HG03457 (cell line): ENCODE data around the gene ANKIB1.
"Not testable (repeated sequence)": the region's sequence is repeated elsewhere in the genome, so short reads cannot be mapped to it uniquely, and the experiment has no call there.

Source experiments
- ATAC-seq: cut with Tn5 transposase; IDR thresholded peaks from one replicate; pipeline ENCODE4 v1.9.1; 2021; ENCODE audit warnings: moderate number of reproducible peaks; ENCODE audit not compliant: unreplicated experiment

ANKIB1 gene

DNA sequence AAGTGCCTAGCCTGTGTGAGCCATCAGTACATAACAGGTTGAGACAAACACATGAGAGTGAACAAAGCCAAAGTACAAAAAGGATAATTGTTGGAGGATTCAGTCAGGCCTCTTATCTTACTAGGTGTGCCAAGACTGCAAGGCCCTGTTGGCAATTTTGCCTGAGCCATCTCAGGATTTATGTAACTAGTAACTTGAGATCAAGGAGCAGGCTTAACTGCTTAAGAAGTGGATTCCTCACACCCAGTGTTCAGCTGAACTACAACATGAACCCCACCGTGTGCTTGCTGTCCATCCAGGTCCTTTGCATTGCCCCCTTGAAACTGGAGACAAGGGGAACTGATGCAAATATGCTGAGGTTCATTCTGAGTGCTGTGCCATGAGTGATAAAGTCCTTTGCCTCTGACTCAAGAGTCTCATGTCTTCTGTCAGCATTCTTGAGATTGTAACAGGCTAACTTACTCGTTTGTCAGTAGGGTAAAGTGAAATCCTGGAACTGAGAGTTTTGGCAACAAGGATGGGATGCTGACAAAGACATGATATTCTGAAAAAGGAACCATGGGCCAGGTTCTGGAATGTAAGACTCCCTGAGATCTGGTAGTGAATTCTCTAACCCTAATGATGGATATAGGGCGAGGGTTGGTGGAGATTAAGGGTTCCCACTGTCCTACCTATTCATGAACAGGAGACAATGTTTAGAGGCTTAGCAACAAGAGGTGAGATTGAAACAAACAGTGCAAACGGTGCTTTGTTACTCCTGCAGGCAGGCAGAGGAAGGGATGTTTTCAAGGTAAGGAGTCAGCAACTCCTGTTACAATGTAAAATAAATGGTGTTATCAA is 157.4 kb downstream of the ANKIB1 start:
- ATAC-seq: no peak

- no peak for ATAC-seq
These were observed 157.9 kb downstream of the ANKIB1 start for GRCh38 chr7:92403760-92404074.

- no peak for ATAC-seq
These were observed 158.4 kb downstream of the ANKIB1 start for GRCh38 chr7:92404170-92404614.

GRCh38 chr7:92409357-92409756 is 163.6 kb downstream of the ANKIB1 start:
- no peak for ATAC-seq

GRCh38 chr7:92410162-92410561 is 164.4 kb downstream of the ANKIB1 start:
- ATAC-seq: not testable (repeated sequence)

DNA sequence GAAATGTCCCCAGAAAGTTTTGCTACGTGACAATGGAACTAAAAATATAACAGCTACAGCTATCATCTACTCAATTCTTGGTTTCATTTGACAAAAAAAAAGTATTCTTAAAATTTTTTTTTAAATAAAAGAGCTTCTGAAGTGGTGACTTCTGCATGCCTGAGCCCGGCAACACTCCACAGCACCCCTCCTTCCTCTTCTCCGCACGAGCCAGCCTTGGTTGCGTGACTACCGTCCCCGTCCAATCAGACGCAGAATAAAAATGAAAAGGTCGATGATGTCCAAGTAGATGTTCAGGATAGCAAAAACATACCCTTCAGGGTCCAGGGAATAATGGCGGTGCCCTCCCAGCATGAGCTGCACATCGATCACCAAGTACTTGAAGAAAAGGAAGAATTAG is 167.0 kb downstream of the ANKIB1 start:
- no peak for ATAC-seq

GRCh38 chr7:92413550-92413949 is 167.8 kb downstream of the ANKIB1 start:
- no peak for ATAC-seq

DNA sequence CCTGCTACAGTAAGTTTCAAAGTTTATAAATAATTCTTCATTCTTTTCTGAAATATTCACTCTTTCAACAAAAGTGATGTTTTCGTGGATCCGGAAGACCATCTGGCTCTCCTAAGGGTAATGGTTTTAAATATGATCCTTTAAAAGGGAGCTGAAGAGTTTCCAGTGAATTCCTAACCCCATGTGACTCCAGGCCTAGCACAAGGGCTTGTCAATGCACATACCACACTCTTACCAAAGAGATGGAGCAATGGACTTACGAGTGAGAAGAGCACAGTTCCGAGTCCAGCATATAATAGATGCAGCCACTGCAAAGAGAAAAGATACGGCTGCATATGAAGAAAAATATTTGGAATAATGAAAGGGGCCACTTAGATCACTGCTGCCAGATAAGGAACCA is 169.5 kb downstream of the ANKIB1 start:
- ATAC-seq: no peak

DNA sequence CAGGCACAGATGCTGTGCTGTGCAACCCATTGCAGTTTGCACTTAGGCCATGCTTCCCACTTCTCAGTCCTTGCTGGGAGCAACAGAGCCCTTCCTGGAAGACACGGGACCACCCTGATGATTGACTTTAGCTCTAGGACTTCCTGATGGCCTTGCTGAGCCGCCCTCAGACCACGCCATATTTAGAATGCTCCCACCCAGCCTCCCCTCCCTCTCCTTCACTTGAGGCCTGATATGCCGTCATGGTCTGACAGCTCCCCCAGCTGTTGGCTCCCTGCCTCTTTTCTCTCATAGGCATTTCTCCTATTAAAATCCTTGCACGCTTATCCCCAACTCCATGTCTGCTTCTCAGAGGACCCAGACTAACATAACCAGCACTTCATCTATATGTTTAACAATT is 172.1 kb downstream of the ANKIB1 start:
- no peak for ATAC-seq

GRCh38 chr7:92421676-92422435 is 176.1 kb downstream of the ANKIB1 start:
- no peak for ATAC-seq

GRCh38 chr7:92422926-92423325 is 177.2 kb downstream of the ANKIB1 start:
- ATAC-seq: no peak

GRCh38 chr7:92423710-92424131 is 177.9 kb downstream of the ANKIB1 start:
- ATAC-seq: no peak

GRCh38 chr7:92425311-92425947 is 179.7 kb downstream of the ANKIB1 start:
- no peak for ATAC-seq

DNA sequence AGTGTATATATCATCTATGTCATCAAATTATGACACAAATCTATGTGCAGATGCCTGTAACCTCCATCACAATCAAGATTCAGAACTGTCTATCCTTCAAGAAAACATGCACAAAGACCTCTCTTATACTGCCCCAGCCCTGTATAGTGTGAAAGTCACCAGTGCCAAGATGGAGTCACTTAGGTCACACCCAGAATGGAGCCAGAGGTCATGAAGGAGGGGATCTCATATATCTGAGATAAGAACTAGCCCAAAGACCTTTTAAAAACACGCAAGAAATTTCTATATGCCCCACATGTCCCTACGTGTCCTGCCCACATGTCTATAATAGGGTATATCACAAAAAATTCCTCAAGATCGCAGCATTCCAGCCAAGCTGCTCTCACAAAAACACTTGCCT is 181.4 kb downstream of the ANKIB1 start:
- ATAC-seq: no peak

DNA sequence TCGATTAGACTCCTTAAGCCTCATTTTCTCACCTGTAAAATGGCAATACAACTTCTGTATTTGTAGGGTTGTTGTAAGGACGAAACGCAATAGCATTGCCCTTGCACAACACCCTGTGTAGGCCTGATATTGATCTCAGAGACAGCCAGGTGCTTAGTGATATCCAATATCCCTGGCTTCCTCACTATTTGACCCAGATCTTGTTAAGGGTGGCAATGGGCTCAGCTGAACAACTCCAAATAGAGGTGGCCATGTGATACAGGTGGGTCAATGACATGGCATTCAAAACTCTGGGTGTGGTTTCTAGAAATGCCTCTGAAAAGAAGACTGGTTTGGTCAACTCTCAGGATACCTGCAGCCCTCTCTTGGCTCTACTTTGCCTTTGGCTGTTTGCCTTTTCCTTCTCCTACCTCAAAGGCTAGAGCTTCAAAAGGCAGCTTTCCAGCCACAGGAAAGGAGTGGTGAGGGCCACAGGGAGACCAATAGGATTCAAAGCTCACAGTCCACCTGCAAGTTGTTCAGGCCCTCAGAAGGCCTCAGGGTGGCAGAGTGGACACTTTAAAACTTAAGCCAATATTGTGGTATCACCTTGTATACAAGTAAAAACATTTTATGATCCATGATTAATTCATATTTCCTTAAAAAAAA is 186.6 kb downstream of the ANKIB1 start:
- ATAC-seq: no peak

DNA sequence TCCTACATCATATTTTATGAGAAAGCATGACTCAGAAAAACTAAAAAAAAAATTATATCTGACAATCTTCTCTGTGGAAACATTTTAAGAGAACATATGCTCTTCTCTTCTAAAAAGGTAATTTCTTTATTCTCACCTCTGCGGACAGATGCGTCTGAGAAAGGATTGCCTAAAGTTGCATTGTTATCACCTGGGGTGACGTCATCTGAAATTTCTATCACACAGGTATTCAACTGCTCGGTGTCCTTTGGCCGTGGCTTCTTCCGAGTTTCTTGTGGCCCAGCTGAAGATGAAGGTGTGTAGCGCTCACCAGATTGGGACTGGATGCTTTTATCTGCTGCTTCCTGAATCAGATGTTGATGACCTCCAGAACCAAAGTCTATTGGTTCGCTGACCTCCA is 187.2 kb downstream of the ANKIB1 start:
- no peak for ATAC-seq

- no peak for ATAC-seq
These were observed 189.8 kb downstream of the ANKIB1 start for GRCh38 chr7:92435542-92435941.

DNA sequence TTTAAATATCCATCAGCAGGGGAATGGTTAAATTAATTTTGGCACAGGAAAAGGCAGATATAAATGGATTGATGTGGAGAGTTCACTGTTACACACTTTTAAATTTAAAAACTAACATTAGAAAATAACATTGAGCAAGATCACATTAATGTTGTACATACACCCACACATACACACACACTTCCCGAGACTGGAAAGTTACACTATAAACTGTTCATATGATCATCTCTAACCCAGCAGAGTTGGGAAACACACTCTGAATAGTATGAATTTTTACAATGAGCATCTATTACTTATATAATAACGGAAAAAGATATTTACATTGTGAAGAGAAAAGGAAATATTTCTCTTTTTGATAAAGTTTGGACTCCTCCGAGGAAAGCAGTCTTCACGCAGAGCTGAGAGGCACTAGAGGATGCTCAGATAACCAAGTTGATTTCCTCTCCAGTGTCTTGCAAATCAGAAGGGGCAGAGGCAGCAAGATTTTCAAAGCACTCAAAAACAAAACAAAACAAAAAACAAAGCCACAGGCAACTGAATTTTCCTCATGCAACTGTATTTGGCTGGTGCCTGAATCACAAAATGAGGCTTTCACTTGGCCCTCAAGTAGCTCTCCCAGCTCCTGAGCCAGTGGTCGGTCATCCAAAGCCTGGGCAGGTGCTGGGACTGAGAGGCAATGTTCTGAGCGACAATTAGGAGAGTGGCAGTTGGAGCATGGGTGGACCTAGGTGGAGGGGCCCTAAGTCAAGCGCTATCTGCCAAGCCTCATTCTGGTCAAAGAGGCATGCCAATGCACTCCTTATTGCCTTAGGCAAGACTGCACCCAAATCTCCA is 191.1 kb downstream of the ANKIB1 start:
- ATAC-seq: no peak

GRCh38 chr7:92437956-92438491 is 192.2 kb downstream of the ANKIB1 start:
- no peak for ATAC-seq

- ATAC-seq: not testable (repeated sequence)
These were observed 196.9 kb downstream of the ANKIB1 start for GRCh38 chr7:92442720-92443119.
